T-cell (primary cell): Measurements from ENCODE around the gene MAOA. TPM values are rescaled to one million over a fixed set of nuclear protein-coding genes. Genes with fewer than 3 reads are reported as not detected.

Experiments used
- ATAC-seq, 4 experiments: fragments of 200-7000 bp in 3 of 4; fragments of 150-1000 bp in 1 of 4; cut with Tn5 transposase; replicated peaks in 1 of 4; 1 replicate in 3 of 4; 2 replicates in 1 of 4; pipeline ENCODE4 v1.10.0; 2021; ENCODE audit warnings: moderate library complexity in 3 of 4, mild to moderate bottlenecking in 2 of 4, moderate number of reproducible peaks in 1 of 4
- CTCF ChIA-PET, 2 donors: fragments of 300-600 bp; sonication (Branson Sonifier 250); formaldehyde crosslinking; loops; one replicate each; lab custom pipeline; 2022; ENCODE audit warnings: antibody characterized with exemption in 2 of 2; lab: Charles Lee
- POLR2A ChIA-PET, 2 donors: fragments of 300-600 bp; sonication (Branson Sonifier 250); formaldehyde crosslinking; loops; one replicate each; lab custom pipeline; 2022; ENCODE audit warnings: antibody characterized with exemption in 2 of 2; lab: Charles Lee
- DNase-seq, 35 experiments: peaks; one replicate each; pipeline versions ENCODE4 v3.0.0 to v3.0.0-alpha.2; 2013 to 2023
- H3K27ac ChIP-seq: one replicate; pipeline ENCODE4 v1.5.1; 2013; ENCODE audit warnings: low read length
- H3K27me3 ChIP-seq, 2 experiments: replicated peaks in 1 of 2; 1 replicate in 1 of 2; 2 replicates in 1 of 2; pipeline versions ENCODE4 v1.6.1 to v1.7.0; 2013; ENCODE audit warnings: low read length in 1 of 2, mixed read lengths in 1 of 2; ENCODE audit not compliant: control insufficient read depth in 2 of 2, insufficient read depth in 2 of 2; ENCODE audit errors: extremely low read depth in 1 of 2
- H3K36me3 ChIP-seq, 2 donors: 1 replicate in 1 of 2; 2 replicates in 1 of 2; pipeline versions ENCODE4 v1.6.1 to v1.7.0; 2013; ENCODE audit warnings: low read length in 1 of 2; ENCODE audit not compliant: control insufficient read depth in 2 of 2, insufficient read depth in 1 of 2; ENCODE audit errors: extremely low read depth in 1 of 2
- H3K4me1 ChIP-seq, 2 experiments: 1 replicate in 1 of 2; 2 replicates in 1 of 2; pipeline versions ENCODE4 v1.6.1 to v1.7.0; 2013; ENCODE audit warnings: low read length in 2 of 2, mixed read lengths in 1 of 2; ENCODE audit not compliant: insufficient read depth in 2 of 2, control insufficient read depth in 1 of 2; ENCODE audit errors: extremely low read depth in 1 of 2
- H3K4me3 ChIP-seq, 2 donors: 1 replicate in 1 of 2; 2 replicates in 1 of 2; pipeline versions ENCODE4 v1.5.1 to v1.7.0; 2013; ENCODE audit warnings: mild to moderate bottlenecking in 2 of 2, low read length in 1 of 2, moderate library complexity in 1 of 2; ENCODE audit not compliant: control insufficient read depth in 1 of 2; ENCODE audit errors: extremely low read depth in 1 of 2
- H3K9me3 ChIP-seq: 2 replicates; pipeline ENCODE4 v1.7.0; 2013
- H3K27ac Mint-ChIP-seq, 2 donors: one replicate each; pipeline ENCODE4 v1.8.0; 2020 to 2021; ENCODE audit warnings: mild to moderate bottlenecking in 2 of 2, mixed read lengths in 2 of 2
- H3K27me3 Mint-ChIP-seq, 2 donors: one replicate each; pipeline ENCODE4 v1.8.0; 2021 to 2022; ENCODE audit warnings: mixed read lengths in 2 of 2
- H3K36me3 Mint-ChIP-seq: one replicate; pipeline ENCODE4 v1.8.0; 2021; ENCODE audit warnings: mixed read lengths
- H3K4me1 Mint-ChIP-seq, 3 donors: one replicate each; pipeline ENCODE4 v1.8.0; 2020 to 2022; ENCODE audit warnings: mixed read lengths in 3 of 3, mild to moderate bottlenecking in 1 of 3
- H3K4me3 Mint-ChIP-seq, 3 donors: one replicate each; pipeline ENCODE4 v1.8.0; 2020 to 2022; ENCODE audit warnings: mild to moderate bottlenecking in 3 of 3, mixed read lengths in 3 of 3, moderate library complexity in 3 of 3
- H3K9me3 Mint-ChIP-seq, 3 donors: one replicate each; pipeline ENCODE4 v1.8.0; 2020 to 2022; ENCODE audit warnings: mixed read lengths in 3 of 3
- WGBS: methylation state at CpG from one replicate; pipeline ENCODE4 v1.1.5; 2013; ENCODE audit warnings: missing lambda C conversion rate; ENCODE audit not compliant: insufficient coverage; 5-methylcytosine and 5-hydroxymethylcytosine counted together
- total RNA-seq, 35 experiments: library from RNA in 6 of 35; stranded (reverse) in 6 of 35; fragments of 120-200 nt in 1 of 35; gene quantifications; one replicate each; pipeline versions ENCODE4 v1.2.1 to v1.2.4 and lab custom pipeline; 2013 to 2026

The MAOA gene
- total RNA-seq, 5 donors from 2014 or later (not counting 1 experiment from before 2014, with no cell fraction given): 0.08 to 0.55 (median 0.37) TPM; not detected in 1

GRCh38 chrX:43685221-43685620 lies 29.1 kb downstream of the MAOA start:
- H3K36me3 Mint-ChIP-seq: no peaks in the 10 kb centered on the region
- POLR2A ChIA-PET: no interaction called here
- no peaks in the 10 kb centered on the region for H3K4me1 Mint-ChIP-seq

DNA sequence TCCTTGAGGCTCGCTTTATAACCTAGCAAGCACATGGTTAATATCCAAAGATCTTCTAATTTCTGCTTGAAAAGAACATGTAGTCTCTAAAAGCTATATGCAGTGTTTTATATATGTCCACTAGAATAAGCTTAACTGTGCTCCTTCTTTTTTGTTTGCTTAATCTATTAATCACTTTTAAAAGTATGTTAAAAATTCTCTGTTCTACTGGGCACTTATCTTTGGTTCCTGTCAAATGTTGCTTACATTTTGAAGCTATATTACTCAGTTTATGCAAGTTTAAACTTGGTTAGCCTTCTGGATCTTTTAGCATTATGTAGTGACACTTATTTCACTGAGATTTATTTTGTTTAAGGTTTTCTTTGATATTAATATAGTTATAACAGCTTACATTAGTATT lies 32.5 kb downstream of the MAOA start:
- Histone ChIP-seq H3K4me1 (no peaks in the 10 kb centered on the region), H3K27me3 (no peaks in the 10 kb centered on the region), H3K27ac (no peak overlapping the region), H3K36me3 (no peaks in the 10 kb centered on the region), H3K4me3 (no peak overlapping the region), H3K9me3 (no peaks in the 10 kb centered on the region)
- Mint-ChIP-seq H3K27me3 (peaks cover 0 to 38% of the 10 kb centered on the region in 2 donors), H3K9me3 (no peaks in the 10 kb centered on the region), H3K27ac (no peak overlapping the region), H3K4me3 (no peak overlapping the region), H3K4me1 (no peaks in the 10 kb centered on the region), H3K36me3 (no peaks in the 10 kb centered on the region)
- no peak for DNase-seq
- ChIA-PET CTCF (no interaction called here), POLR2A (interaction anchor here in 1 of 2 donors (0.6 kb wide), 1 partner anchor 41 kb away, joined by 7 read pairs; no protein-coding TSS in a partner anchor)
- no peak for ATAC-seq
- WGBS: no CpG with 5 or more reads among the region's 1 CpG

More at GRCh38 chrX:43685221-43685620, 29.1 kb downstream of the MAOA start:
- Mint-ChIP-seq H3K27ac (no peak overlapping the region), H3K9me3 (no peaks in the 10 kb centered on the region), H3K4me3 (no peak overlapping the region), H3K27me3 (peaks cover 0 to 34% of the 10 kb centered on the region in 2 donors)
- no peak overlapping the region for H3K27ac ChIP-seq
- no peaks in the 10 kb centered on the region for H3K9me3 ChIP-seq
- H3K27me3 ChIP-seq: no peaks in the 10 kb centered on the region
- no peak overlapping the region for H3K4me3 ChIP-seq
- DNase-seq (no peak), ATAC-seq (no peak)
- no CpG with 5 or more reads among the region's 2 CpGs for WGBS
- CTCF ChIA-PET: no interaction called here
- no peaks in the 10 kb centered on the region for H3K4me1 ChIP-seq
- no peaks in the 10 kb centered on the region for H3K36me3 ChIP-seq

GRCh38 chrX:43693602-43694406 lies 37.7 kb downstream of the MAOA start:
- H3K27me3 Mint-ChIP-seq: peaks cover 0 to 18% of the 10 kb centered on the region in 2 donors
- ATAC-seq (no peak), DNase-seq (no peak)
- WGBS: no CpG with 5 or more reads among the region's 3 CpGs
- H3K9me3 Mint-ChIP-seq: no peaks in the 10 kb centered on the region
- H3K36me3 ChIP-seq: no peaks in the 10 kb centered on the region
- H3K27ac Mint-ChIP-seq: no peak overlapping the region
- no peak overlapping the region for H3K4me3 ChIP-seq
- ChIA-PET POLR2A (no interaction called here), CTCF (no interaction called here)
- no peaks in the 10 kb centered on the region for H3K27me3 ChIP-seq
- no peak overlapping the region for H3K27ac ChIP-seq
- H3K36me3 Mint-ChIP-seq: no peaks in the 10 kb centered on the region
- no peak overlapping the region for H3K4me3 Mint-ChIP-seq
- H3K4me1 ChIP-seq: no peaks in the 10 kb centered on the region
- H3K9me3 ChIP-seq: no peaks in the 10 kb centered on the region
- no peaks in the 10 kb centered on the region for H3K4me1 Mint-ChIP-seq

GRCh38 chrX:43699475-43699874 lies 43.4 kb downstream of the MAOA start:
- no peak for ATAC-seq
- H3K4me3 Mint-ChIP-seq: no peak overlapping the region
- no peaks in the 10 kb centered on the region for H3K4me1 Mint-ChIP-seq

DNA sequence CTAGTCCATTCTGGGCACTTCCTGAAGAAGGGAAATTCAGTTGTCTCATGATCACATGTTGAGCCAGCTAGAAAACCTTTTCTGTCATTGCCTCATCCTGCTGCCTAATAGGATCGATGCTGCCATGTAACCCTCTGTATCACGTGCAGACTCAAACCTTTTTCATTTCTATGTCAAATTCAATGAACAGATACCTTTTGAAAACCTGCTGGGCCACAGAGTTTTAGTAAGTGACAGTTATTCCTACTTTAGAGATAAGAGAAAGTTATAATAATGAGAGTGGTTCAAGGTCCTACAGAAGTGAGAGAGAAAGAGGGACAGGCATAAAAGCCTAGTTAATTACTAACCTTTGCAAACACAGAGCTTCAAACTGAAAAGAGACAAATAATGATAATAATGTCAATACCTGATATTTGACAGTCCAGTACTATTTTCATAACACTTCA lies 46.0 kb downstream of the MAOA start:
- no peak overlapping the region for H3K27ac ChIP-seq
- WGBS: no CpG with 5 or more reads among the region's 2 CpGs
- CTCF ChIA-PET: no interaction called here
- no peaks in the 10 kb centered on the region for H3K36me3 ChIP-seq
- Mint-ChIP-seq H3K4me1 (no peaks in the 10 kb centered on the region), H3K27me3 (peaks cover 3 to 26% of the 10 kb centered on the region in 2 donors), H3K27ac (no peak overlapping the region), H3K4me3 (no peak overlapping the region), H3K36me3 (no peaks in the 10 kb centered on the region), H3K9me3 (no peaks in the 10 kb centered on the region)
- DNase-seq (no peak), ATAC-seq (no peak)
- H3K4me3 ChIP-seq: no peak overlapping the region
- H3K4me1 ChIP-seq: no peaks in the 10 kb centered on the region
- H3K27me3 ChIP-seq: no peaks in the 10 kb centered on the region
- H3K9me3 ChIP-seq: no peaks in the 10 kb centered on the region
- POLR2A ChIA-PET: no interaction called here

More at GRCh38 chrX:43699475-43699874, 43.4 kb downstream of the MAOA start:
- no peak for DNase-seq
- H3K27ac Mint-ChIP-seq: no peak overlapping the region
- H3K36me3 Mint-ChIP-seq: no peaks in the 10 kb centered on the region
- POLR2A ChIA-PET: no interaction called here
- CTCF ChIA-PET: no interaction called here
- Histone ChIP-seq H3K27me3 (no peaks in the 10 kb centered on the region), H3K9me3 (no peaks in the 10 kb centered on the region), H3K36me3 (no peaks in the 10 kb centered on the region), H3K4me1 (no peaks in the 10 kb centered on the region), H3K27ac (no peak overlapping the region), H3K4me3 (no peak overlapping the region)
- no CpG with 5 or more reads among the region's 3 CpGs for WGBS
- H3K27me3 Mint-ChIP-seq: peaks cover 3 to 24% of the 10 kb centered on the region in 2 donors
- no peaks in the 10 kb centered on the region for H3K9me3 Mint-ChIP-seq

GRCh38 chrX:43702660-43703059 lies 46.6 kb downstream of the MAOA start:
- POLR2A ChIA-PET: no interaction called here
- Histone ChIP-seq H3K27me3 (no peaks in the 10 kb centered on the region), H3K36me3 (no peaks in the 10 kb centered on the region), H3K4me1 (no peaks in the 10 kb centered on the region), H3K9me3 (no peaks in the 10 kb centered on the region), H3K4me3 (no peak overlapping the region), H3K27ac (no peak overlapping the region)
- no CpG with 5 or more reads among the region's 2 CpGs for WGBS
- no peak overlapping the region for H3K27ac Mint-ChIP-seq
- DNase-seq: no peak
- CTCF ChIA-PET: interaction anchor here in 1 of 2 donors (0.6 kb wide), 1 partner anchor 1167 kb away, joined by 4 read pairs; no protein-coding TSS in a partner anchor
- no peaks in the 10 kb centered on the region for H3K9me3 Mint-ChIP-seq
- H3K4me3 Mint-ChIP-seq: no peak overlapping the region
- H3K36me3 Mint-ChIP-seq: no peaks in the 10 kb centered on the region
- peaks cover 3 to 27% of the 10 kb centered on the region in 2 donors for H3K27me3 Mint-ChIP-seq
- ATAC-seq: no peak
- H3K4me1 Mint-ChIP-seq: no peaks in the 10 kb centered on the region
